ENCODE data around the gene METTL4.
"Not testable (repeated sequence)": the region's sequence is repeated elsewhere in the genome, so short reads cannot be mapped to it uniquely, and the experiment has no call there.

The METTL4 gene

GRCh38 chr18:2564373-2564772, 6.9 kb downstream of the METTL4 start:
- DNase-seq (ENCODE audit: low spot score) = no peak

- no peak for DNase-seq (ENCODE audit: low spot score)
These were observed 12.1 kb downstream of the METTL4 start for GRCh38 chr18:2559249-2559648.

- no peak for DNase-seq (ENCODE audit: low spot score)
These were observed 13.8 kb downstream of the METTL4 start for GRCh38 chr18:2557536-2557935.

GRCh38 chr18:2555895-2556294, 15.4 kb downstream of the METTL4 start:
- DNase-seq (ENCODE audit: low spot score) = no peak

GRCh38 chr18:2554696-2555095, 16.6 kb downstream of the METTL4 start:
- DNase-seq (ENCODE audit: low spot score) = no peak

GRCh38 chr18:2551425-2551824, 19.9 kb downstream of the METTL4 start:
- no peak for DNase-seq (ENCODE audit: low spot score)

GRCh38 chr18:2549462-2549861, 21.8 kb downstream of the METTL4 start:
- no peak for DNase-seq (ENCODE audit: low spot score)

GRCh38 chr18:2547477-2548087, 23.7 kb downstream of the METTL4 start:
- peak; percentile 34 for DNase-seq (ENCODE audit: low spot score)

GRCh38 chr18:2545155-2545554, 26.1 kb downstream of the METTL4 start:
- DNase-seq (ENCODE audit: low spot score) = no peak

- peak; percentile 18 for DNase-seq (ENCODE audit: low spot score)
These were observed 29.3 kb downstream of the METTL4 start for GRCh38 chr18:2541925-2542563.

- DNase-seq (ENCODE audit: low spot score) = no peak
These were observed 30.7 kb downstream of the METTL4 start for GRCh38 chr18:2540575-2540974.

- DNase-seq (ENCODE audit: low spot score) = no peak
These were observed 32.5 kb downstream of the METTL4 start for GRCh38 chr18:2538844-2539243.

- DNase-seq (ENCODE audit: low spot score) = no peak
These were observed 33.1 kb downstream of the METTL4 start for GRCh38 chr18:2538236-2538635.

GRCh38 chr18:2537296-2537695, 34.0 kb downstream of the METTL4 start:
- DNase-seq (ENCODE audit: low spot score) = no peak

GRCh38 chr18:2536493-2536892, 34.8 kb downstream of the METTL4 start:
- DNase-seq (ENCODE audit: low spot score) = peak; percentile 34

- no peak for DNase-seq (ENCODE audit: low spot score)
These were observed 35.2 kb downstream of the METTL4 start for GRCh38 chr18:2536063-2536462.

- DNase-seq (ENCODE audit: low spot score) = no peak
These were observed 35.8 kb downstream of the METTL4 start for GRCh38 chr18:2535419-2535910.

GRCh38 chr18:2534906-2535305, 36.4 kb downstream of the METTL4 start:
- DNase-seq (ENCODE audit: low spot score) = no peak

GRCh38 chr18:2532797-2533196, 38.5 kb downstream of the METTL4 start:
- no peak for DNase-seq (ENCODE audit: low spot score)

- no peak for DNase-seq (ENCODE audit: low spot score)
These were observed 39.6 kb downstream of the METTL4 start for GRCh38 chr18:2531751-2532150.

- no peak for DNase-seq (ENCODE audit: low spot score)
These were observed 42.2 kb downstream of the METTL4 start for GRCh38 chr18:2529154-2529553.

- DNase-seq (ENCODE audit: low spot score) = no peak
These were observed 45.0 kb downstream of the METTL4 start for GRCh38 chr18:2526329-2526728.

GRCh38 chr18:2524794-2525198, 46.5 kb downstream of the METTL4 start:
- not testable (repeated sequence) for DNase-seq (ENCODE audit: low spot score)

GRCh38 chr18:2522112-2522511, 49.2 kb downstream of the METTL4 start:
- DNase-seq (ENCODE audit: low spot score) = no peak
